ENCODE data around the gene STXBP5.

STXBP5 gene

GRCh38 chr6:147204060-147204785 lies at the start of gene STXBP5:
Gene STXBP5, plus strand, starts transcription at chr6:147204417. Its CDS starts 116 bp downstream, at chr6:147204533.
- DNase-seq (ENCODE audit: low read depth in 2 of 2) = no peak

- DNase-seq (ENCODE audit: low read depth in 2 of 2) = no peak
Measured at GRCh38 chr6:147154454-147154853, 49.8 kb upstream of the STXBP5 start.

- DNase-seq (ENCODE audit: low read depth in 2 of 2) = no peak
Measured at GRCh38 chr6:147156218-147156617, 48.0 kb upstream of the STXBP5 start.

GRCh38 chr6:147156799-147157382 lies 47.3 kb upstream of the STXBP5 start:
- DNase-seq (ENCODE audit: low read depth in 2 of 2) = no peak

- DNase-seq (ENCODE audit: low read depth in 2 of 2) = no peak
Measured at GRCh38 chr6:147157930-147158329, 46.3 kb upstream of the STXBP5 start.

GRCh38 chr6:147158881-147159280 lies 45.3 kb upstream of the STXBP5 start:
- no peak for DNase-seq (ENCODE audit: low read depth in 2 of 2)

- no peak for DNase-seq (ENCODE audit: low read depth in 2 of 2)
Measured at GRCh38 chr6:147159536-147160374, 44.5 kb upstream of the STXBP5 start.

GRCh38 chr6:147160593-147160992 lies 43.6 kb upstream of the STXBP5 start:
- DNase-seq (ENCODE audit: low read depth in 2 of 2) = no peak

GRCh38 chr6:147161253-147161973 lies 42.8 kb upstream of the STXBP5 start:
- no peak for DNase-seq (ENCODE audit: low read depth in 2 of 2)

GRCh38 chr6:147161974-147162495 lies 42.2 kb upstream of the STXBP5 start:
- DNase-seq (ENCODE audit: low read depth in 2 of 2) = no peak

- no peak for DNase-seq (ENCODE audit: low read depth in 2 of 2)
Measured at GRCh38 chr6:147164761-147165160, 39.5 kb upstream of the STXBP5 start.

- DNase-seq (ENCODE audit: low read depth in 2 of 2) = no peak
Measured at GRCh38 chr6:147166360-147166944, 37.8 kb upstream of the STXBP5 start.

- DNase-seq (ENCODE audit: low read depth in 2 of 2) = no peak
Measured at GRCh38 chr6:147166992-147167391, 37.2 kb upstream of the STXBP5 start.

- no peak for DNase-seq (ENCODE audit: low read depth in 2 of 2)
Measured at GRCh38 chr6:147167576-147168461, 36.4 kb upstream of the STXBP5 start.

GRCh38 chr6:147169529-147169928 lies 34.7 kb upstream of the STXBP5 start:
- DNase-seq (ENCODE audit: low read depth in 2 of 2) = no peak

- no peak for DNase-seq (ENCODE audit: low read depth in 2 of 2)
Measured at GRCh38 chr6:147170269-147170668, 33.9 kb upstream of the STXBP5 start.

GRCh38 chr6:147173140-147173539 lies 31.1 kb upstream of the STXBP5 start:
- DNase-seq (ENCODE audit: low read depth in 2 of 2) = no peak

GRCh38 chr6:147173675-147174308 lies 30.4 kb upstream of the STXBP5 start:
- no peak for DNase-seq (ENCODE audit: low read depth in 2 of 2)

- DNase-seq (ENCODE audit: low read depth in 2 of 2) = no peak
Measured at GRCh38 chr6:147176795-147177194, 27.4 kb upstream of the STXBP5 start.

- DNase-seq (ENCODE audit: low read depth in 2 of 2) = no peak
Measured at GRCh38 chr6:147177286-147177685, 26.9 kb upstream of the STXBP5 start.

All from stimulated activated CD4-positive, alpha-beta T cell treated with anti-CD3 and anti-CD28 coated beads, Interleukin-1b, Interleukin-23, amount 100 ng/mL, for 1 hour (primary cell).